GM12872 (cell line): ENCODE data around the gene TCP1.

ENCODE experiments used
- TF ChIP-seq, protein P1 (sequence below): IDR thresholded peaks from 3 replicates; pipeline ENCODE4 v1.5.1; 2011; ENCODE audit warnings: low read depth, mild to moderate bottlenecking, low read length, moderate library complexity; ENCODE audit not compliant: insufficient read depth

TCP1 gene

DNA sequence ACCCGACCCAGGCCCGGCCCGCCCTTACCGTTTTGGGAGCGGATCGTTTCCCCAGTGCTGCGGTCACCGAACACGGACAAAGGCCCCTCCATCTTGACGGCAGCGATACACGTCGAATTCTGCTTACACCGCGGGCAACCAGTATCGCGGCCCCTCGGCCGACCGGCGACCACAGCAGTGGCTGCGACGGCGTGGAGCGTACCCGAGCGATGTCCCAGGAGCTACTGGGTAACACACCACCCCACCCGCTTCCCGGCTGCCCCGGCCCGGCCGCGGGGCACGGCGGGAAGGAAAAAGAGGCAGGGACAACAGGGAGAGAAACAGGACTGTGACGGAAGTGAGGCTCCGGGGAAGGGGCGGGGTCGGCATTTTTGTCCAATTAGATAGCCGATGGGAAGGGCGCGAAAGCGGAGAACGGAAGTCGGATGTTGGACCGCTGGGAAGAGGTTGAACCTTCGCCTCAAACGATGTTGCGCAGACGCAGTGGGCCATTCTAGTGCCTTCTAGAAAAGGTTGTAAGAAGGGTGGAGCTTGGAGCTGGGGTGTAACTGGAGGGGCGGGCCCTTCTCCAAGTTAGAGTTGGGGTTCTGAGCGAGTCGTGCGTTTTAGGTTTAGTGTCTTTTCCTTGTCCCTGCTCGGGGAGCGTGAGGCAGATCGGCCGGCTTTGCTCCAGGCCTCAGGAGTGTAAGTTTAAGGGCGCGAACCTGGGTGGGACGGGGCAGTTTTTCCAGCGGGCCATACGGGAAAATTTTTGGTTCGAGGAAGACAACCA, at the start of gene TCP1:
TCP1 (minus strand) TSS at position 226 of the 772 bp plus-strand sequence; CDS start at position 92, 134 bp downstream.
- TF ChIP-seq, protein P1, sequence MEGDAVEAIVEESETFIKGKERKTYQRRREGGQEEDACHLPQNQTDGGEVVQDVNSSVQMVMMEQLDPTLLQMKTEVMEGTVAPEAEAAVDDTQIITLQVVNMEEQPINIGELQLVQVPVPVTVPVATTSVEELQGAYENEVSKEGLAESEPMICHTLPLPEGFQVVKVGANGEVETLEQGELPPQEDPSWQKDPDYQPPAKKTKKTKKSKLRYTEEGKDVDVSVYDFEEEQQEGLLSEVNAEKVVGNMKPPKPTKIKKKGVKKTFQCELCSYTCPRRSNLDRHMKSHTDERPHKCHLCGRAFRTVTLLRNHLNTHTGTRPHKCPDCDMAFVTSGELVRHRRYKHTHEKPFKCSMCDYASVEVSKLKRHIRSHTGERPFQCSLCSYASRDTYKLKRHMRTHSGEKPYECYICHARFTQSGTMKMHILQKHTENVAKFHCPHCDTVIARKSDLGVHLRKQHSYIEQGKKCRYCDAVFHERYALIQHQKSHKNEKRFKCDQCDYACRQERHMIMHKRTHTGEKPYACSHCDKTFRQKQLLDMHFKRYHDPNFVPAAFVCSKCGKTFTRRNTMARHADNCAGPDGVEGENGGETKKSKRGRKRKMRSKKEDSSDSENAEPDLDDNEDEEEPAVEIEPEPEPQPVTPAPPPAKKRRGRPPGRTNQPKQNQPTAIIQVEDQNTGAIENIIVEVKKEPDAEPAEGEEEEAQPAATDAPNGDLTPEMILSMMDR, result no peak

DNA sequence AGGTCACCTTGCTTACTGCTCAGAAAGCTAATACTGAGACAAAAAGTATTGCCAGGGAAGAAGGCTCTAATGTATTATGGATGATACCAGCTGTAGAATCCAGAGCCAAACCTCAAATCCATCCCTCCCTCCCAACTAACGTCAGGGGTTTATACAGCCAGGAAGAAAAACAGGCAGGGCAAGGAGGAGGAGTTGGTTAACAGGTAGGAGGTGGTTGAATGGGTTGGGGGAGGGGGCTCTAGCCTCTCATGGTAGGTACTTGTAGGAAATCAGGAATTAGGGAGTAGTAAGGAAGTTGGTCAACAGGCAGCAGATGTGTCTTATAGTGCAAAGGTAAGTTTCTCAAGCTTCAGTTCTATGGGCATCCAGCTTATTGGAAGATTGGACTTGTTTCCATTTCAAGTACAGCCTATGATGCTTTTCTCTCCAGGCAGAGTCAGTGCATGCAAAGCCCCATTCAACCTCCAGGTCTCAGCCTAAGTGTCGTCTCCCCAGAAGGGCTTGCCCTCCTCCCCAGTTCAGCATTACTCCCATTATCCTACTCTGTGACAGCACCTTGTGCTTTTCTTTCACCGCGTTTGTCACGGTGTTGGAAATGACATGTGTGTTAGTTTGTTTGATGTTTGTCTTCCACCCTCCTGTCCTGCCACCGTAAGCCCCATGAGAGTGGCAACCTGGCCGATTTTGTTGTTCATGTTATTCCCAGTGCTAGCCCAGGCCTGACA, 48.8 kb upstream of the TCP1 start:
- TF ChIP-seq, protein P1, result no peak

DNA sequence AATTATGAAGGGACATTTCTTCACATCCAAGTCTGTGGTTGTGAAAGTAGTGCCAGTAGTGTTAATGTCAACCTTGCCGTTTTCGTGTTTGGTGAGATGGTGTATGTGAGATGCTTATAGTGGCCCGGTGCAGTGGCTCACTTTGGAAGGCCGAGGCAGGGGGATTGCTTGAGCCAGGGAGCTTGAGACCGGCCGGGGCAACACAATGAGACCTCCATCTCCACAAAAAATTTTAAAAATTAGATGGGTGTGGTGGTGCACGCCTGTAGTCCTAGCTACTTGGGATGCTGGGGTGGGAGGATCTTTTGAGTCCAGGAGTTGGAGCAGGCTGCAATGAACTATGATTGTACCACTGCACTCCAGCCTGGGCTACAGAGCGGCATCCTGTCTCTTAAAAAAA, 48.1 kb upstream of the TCP1 start:
- TF ChIP-seq, protein P1, result no peak

DNA sequence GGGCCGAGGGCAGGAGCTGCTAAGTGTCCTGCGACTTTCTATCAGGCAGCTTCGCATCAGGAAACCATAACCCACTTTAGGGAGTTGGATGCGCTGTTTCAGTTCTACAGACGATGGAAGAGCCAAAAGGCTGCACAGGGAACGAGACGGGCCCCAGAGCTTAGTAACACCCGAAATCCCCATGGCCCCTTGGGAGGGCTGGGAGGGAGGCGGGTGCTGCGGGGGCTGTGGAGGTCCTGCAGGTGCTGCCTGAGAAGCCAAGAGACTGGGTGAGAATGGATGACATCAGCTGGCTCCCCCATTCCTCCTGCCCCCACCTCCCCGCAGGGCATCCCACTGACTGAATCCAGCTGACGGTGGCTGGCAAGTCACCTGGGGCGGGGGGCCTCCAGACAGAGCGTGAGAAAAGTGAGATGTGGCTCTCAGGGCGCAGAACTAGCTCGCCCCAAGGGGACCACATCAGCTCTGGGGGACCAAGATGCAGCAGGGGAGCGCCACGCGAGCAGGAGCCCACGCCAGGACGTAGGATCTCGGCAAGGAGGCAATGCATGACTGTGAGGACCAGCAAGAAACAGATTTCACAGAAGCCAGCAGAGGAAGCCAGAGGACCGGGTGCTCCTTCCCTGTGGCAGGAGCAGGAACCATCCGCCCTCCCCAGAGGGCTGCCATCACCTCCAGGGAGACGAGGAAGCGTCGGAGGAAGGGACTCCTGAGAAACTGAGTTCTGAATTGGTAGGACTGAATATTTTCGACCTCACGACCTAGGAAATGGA, 47.5 kb upstream of the TCP1 start:
- TF ChIP-seq, protein P1, result no peak

DNA sequence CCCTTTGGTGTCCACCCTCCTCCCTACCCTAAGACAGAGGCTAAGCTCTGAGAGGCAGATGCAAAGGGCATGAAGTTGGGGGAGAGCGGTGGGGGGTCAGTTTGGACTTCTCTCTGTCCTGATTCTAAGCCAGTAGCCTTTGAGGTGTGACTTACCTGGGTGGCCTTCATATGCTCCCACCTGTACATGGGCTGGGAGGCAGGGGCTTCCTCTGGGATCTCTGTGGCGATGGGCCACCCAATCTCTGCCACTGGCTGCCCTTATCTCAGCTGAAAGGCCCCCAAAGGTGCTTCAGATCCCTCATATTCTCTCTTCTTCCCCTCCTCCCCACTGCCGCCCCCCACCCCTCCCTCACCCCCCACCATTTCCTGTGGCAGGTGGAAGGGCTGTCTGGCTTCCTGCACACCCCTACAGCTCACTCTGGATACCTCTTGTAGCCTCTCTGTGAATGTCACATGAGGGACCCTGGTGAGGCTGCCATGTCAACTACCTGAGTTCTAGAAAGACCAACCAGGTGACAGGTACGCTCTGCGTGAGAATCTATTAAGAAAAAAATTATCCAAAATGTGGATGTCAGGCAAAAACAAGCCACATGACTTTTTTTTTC, 44.7 kb upstream of the TCP1 start:
- TF ChIP-seq, protein P1, result no peak

DNA sequence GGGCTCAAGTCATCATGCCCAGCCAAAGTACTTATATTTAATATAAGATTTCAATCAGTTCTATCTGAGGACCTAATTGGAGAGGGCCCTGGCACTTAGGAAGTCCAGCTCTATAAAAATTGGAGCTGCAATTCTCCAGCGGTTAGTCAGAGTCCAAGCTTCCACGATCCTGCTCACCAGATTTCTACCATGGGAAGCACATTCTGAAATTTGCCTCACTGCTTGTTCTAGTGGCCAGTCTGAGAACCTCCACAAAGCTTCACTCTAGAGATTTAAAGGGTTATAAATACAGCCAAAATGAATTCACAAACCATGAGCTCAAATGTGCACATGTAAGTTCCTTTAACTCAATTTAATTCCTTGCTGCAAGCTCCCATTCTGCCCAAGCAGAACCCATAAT, 44.2 kb upstream of the TCP1 start:
- TF ChIP-seq, protein P1, result no peak

DNA sequence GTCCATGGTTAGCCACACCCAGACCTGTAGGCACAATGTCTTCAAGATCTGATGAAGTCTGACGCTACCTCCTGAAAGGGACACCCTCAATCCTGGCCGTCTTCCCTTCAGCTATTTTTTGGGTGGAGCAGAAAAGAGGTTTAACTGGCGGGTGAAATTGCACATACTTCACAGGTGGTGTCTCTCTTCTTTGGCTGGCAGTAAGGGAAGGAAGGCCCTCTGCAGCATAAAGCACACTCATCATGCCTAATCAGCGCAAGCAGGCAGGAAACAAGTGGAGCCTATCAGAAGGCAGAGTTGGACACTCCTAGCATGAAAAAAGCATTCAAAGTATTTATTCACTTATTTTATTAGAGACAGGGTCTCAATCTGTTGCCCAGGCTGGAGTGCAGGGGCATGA, 43.5 kb upstream of the TCP1 start:
- TF ChIP-seq, protein P1, result no peak
